ENCODE measurements around the gene C1orf159.

GRCh38 chr1:1165485-1165884, 49.6 kb upstream of the C1orf159 start:
- TF ChIP-seq MXI1 (IDR thresholded peaks at IDR 0.05; ENCODE audit: low read depth, low read length) (no peak), POLR2A (IDR thresholded peaks at IDR 0.05; ENCODE audit: low read depth, low read length) (no peak), RBBP5 (conservative IDR thresholded peaks at IDR 0.05) (no peak), CTCF (IDR thresholded peaks at IDR 0.05 in 2 of 3, conservative IDR thresholded peaks at IDR 0.05 in 1 of 3; ENCODE audit: control insufficient read depth in 2 of 3, extremely low read depth in 1 of 3, insufficient read depth in 1 of 3, low read depth in 3 of 3, low read length in 3 of 3) (no peak), CREM (IDR thresholded peaks at IDR 0.05; ENCODE audit: low read depth) (no peak), NRF1 (conservative IDR thresholded peaks at IDR 0.05; ENCODE audit: low read depth, low read length) (no peak), MYC (IDR thresholded peaks at IDR 0.05; ENCODE audit: insufficient read depth, insufficient read length, insufficient replicate concordance, low read length, severe bottlenecking) (no peak), RAD21 (IDR thresholded peaks at IDR 0.05; ENCODE audit: insufficient read depth, low read depth, low read length) (no peak), FOXM1 (IDR thresholded peaks at IDR 0.05; ENCODE audit: low read depth, low read length) (no peak), POU2F2 (IDR thresholded peaks at IDR 0.05; ENCODE audit: borderline replicate concordance, low read depth, low read length) (no peak)

All from GM12878 (cell line).